GM18951 (cell line): Measurements from ENCODE around the gene PDGFRB.

Source experiments
- POLR2A ChIP-seq: IDR thresholded peaks from 4 replicates; pipeline ENCODE4 v1.6.1; 2011; ENCODE audit warnings: mild to moderate bottlenecking; ENCODE audit not compliant: insufficient read length, insufficient read depth; ENCODE audit errors: extremely low read depth
- in situ Hi-C: fragments of 300-500 bp; cut with MboI; formaldehyde crosslinking; loops from one replicate; pipeline ENCODE4 v1.12.0; 2022; ENCODE audit warnings: low sequenced_read_pairs, mixed read lengths, inconsistent platforms; ENCODE audit not compliant: unreplicated experiment

The PDGFRB gene

DNA sequence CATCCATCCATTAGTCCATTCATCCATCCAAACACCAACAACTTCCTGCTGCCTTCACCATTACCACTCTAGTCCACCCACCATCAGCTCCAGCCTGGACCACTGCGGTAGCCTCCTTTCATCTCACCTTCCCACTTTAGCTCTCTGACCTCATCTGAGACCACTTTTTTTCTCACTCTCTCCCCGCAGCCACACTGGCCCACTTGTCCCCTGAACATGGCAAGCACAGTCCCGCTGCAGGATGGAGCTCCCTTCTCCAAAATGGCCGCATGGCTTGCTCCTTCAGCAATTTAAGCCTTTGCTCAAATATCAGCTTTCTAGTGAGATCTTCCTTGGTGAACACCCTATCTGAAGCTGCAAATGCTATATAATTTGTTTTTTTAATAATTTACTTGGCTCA, 80.4 kb downstream of the PDGFRB start:
- in situ Hi-C loops = no loop called here
- TF ChIP-seq POLR2A = no peak

DNA sequence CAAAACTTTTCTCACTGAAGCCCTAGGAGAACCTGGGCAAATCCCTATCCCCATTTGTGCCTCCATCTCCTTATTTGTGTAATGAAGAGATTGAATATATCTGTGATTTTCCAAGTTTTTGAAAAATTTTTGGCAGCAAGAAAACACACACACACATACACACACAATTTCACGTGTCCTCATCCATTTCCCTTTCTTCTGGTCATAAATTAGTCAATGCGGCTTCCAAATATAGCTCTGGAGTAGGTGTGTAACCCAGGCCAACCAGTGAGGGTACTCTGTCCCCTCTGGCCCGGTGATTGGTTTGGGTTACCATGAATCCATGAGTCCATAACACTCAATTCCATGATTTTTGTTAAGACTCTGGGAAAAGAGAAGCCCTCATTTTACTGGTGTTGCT, 82.0 kb downstream of the PDGFRB start:
- TF ChIP-seq POLR2A = no peak
- in situ Hi-C loops = no loop called here

DNA sequence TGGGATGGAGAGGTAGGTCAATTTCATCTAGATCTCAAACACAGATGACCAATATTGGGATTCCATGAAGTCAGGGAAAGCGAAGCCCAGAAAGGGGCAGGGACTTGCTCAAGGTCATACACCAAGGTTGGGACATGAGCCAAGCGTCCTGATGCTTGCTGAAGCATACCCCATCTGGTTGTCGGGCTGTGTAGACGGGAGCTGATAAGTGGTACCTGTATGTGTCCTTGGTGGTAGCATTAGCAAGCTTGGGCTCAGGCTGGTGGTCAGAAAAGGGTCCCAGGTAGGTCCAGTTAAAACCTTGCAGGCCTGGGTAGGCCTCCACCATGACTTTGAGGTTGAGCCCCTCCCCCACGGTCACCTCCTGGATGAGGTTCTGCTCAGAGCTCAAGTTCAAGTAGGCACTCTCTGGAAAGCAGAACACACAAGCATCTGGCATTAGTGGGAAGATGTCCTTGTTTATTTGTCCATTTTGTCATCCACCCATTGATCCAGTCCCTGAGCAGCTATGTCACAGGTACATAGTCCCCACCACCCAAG, 82.5 kb downstream of the PDGFRB start:
- TF ChIP-seq POLR2A = no peak
- in situ Hi-C loops = no loop called here

DNA sequence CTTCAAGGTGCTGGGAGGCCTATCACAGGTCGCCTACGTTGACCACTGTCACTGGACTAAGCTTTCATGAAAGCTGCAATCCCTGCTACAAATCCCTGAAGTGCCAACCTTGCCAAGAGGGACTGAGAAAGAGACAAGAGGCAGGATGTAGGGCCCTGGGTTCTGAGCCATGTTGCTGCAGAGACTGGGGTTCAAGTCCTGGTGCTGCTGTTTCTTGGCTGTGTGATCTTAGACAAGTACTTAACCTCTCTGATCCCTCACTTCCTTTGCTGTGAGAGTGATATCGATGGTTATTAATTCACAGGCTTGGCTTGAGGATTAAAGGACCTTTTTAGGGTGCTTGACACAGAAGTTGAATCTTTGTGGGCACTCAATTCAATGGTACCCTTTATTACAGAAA, 84.8 kb downstream of the PDGFRB start:
- in situ Hi-C loops = no loop called here
- no peak for TF ChIP-seq POLR2A

DNA sequence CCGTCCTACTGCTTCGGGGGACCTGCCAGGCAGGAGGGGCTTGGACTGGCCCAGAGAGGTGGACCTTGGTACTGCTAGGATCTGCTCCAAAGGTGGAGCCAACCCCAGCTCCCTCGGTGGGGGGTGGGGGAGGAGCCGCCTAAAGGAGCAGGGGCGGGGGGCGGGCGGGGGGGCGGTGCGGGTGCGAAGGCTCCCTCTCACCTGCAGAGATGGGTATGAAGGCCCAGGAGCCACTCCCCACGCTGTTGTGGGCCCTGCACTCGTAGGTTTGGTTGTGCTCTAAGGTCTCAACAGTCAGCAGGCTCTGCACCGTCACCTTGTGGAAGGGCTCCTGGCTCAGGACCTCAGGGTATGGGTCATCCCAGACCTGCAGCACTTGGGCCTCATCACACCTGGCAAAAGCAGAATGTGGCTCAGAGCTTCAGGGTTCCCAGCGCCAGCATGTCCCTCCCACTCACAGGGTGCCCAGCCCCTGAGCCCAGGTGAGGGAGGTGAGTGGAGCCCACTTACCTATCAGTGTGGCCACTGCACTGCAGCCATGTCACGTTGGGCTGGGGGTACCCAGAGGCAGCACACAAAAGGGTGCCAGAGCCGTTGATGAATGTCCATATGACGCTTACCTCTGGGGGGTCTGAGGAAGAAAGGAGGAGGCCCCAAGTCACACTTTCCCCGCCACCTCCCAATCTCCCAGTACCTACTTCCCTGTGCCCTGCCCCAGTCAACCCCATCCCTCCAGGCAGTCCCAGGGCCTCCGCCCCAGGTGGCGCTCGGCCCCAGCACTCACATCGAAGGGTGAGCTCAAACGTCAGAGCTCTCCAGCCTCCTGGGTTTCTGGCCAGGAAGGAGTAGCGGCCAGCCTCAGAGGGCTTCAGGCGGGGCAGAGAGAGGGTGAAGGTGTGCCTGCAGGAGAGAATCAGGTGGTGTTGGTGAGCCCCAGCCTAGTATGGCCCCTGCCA, 85.7 kb downstream of the PDGFRB start:
- in situ Hi-C loops = no loop called here
- TF ChIP-seq POLR2A = no peak

DNA sequence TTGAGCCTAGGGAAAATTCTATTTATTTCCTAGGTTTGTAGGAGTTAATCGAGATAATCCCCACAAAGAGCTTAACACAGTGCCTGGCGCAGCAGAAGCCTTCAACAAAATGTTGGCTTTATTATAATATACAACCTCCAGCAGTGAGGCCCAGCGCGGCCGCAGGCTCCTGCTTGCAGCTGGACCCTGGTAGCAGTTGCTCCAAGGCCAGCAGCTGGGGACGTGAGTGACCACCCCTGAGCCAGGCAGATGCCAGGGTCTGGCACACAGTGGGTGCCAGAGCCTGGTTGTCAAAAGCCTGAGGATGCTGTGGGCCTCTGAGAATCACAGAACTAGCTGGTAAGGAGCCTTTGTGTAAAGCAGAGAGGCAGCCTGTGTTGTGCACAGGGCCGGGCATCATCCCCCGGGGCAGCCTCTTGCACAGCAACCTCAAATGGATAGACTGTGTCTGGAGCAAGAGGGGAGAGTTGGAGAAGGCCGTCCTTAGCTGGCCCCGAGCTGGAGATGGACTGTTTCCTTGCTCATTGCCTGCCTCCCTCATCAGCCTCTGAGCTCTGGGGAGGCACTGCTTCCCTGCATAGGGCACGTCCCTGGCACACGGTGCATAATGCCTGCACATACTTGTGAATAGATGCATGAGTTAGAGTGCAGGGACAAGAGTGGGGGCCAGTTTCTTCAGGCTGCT, 86.5 kb downstream of the PDGFRB start:
- in situ Hi-C loops = no loop called here
- no peak for TF ChIP-seq POLR2A

DNA sequence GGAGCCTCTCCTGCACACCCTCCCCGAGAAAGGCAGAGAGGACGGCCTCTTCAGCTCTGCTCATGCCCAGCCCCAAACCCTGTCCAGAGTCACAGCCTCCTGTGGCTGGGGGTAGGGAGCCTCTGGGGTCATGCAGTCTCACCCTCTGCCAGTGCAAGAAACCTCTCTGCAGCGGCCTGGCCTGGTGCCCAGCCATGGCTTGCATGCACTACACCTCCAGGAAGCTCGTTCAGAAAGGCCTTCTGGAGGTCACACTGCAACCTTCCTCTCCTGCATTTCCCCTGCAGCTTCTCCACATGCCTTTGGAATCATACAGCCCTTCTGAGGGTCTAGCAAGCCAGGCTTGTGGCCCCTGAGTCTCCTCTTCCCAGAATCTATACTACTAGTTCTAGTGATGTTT, 87.2 kb downstream of the PDGFRB start:
- in situ Hi-C loops = no loop called here
- no peak for TF ChIP-seq POLR2A

DNA sequence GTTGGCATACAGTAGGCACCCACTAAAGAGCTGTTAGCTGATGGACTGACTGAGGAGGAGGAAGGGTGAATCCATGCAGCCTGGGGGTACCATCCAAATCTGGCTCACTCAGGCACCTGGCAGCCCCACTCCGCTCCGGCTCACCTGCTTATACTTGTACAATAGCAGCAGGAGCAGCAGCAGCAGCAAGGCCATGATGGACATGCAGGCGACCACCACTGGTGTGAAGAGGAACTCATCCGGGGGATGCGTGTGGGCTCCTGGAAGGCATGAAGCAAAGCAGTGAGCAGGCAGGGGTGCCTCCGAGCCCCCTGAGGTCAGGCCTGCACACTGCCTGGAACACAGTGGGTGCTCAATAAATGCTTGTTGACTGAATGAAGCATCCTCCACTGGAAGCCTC, 87.6 kb downstream of the PDGFRB start:
- no peak for TF ChIP-seq POLR2A
- in situ Hi-C loops = no loop called here

DNA sequence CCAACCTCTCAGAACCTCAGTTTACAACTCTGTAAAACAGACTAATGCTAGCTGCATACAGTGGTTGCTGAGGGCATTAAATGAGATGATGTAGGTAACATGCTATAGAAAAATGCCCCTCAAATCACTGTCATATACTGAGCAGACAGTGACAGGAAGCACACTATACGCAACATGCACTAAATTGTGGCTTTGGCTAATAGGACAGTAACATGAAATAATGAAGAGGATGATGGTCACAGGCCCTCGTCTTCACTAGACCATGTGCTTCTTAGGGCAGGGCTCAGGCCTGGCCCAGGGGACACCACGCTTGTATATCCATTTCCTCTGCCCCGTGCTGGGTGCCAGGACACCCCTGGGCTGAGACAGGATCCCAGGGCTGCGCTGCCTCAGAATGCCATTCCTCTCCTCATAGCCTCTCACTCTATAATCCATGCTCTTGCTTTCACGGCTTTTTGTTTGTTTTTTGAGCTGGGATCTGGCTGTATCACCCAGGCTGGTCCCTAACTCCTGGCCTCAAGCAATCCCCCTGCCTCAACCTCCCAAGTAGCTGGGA, 88.2 kb downstream of the PDGFRB start:
- in situ Hi-C loops = no loop called here
- no peak for TF ChIP-seq POLR2A

DNA sequence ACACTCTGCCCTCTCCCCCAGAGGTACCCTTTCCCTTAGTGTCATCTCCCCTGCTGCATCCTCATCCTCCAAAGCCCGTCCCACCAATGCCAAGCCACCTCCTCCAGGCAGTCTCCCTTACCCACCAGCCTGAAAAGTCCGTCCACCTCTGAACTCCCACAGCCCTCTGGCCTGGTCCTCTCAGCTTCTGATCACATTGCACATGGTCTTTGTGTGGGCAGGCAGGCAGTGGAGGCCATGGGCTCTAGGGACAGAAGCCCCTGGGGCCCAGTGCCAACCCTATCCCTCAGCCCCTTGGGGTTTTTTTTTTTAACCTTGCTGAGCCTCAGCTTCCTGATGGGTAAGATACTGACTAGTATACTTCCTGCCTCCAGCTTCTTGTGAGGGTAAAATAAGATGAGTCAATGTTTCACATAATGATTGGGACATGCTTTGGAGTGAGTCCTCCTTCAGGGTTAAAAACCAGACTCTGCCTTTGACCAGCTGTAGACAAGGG, 88.7 kb downstream of the PDGFRB start:
- no peak for TF ChIP-seq POLR2A
- in situ Hi-C loops = no loop called here

DNA sequence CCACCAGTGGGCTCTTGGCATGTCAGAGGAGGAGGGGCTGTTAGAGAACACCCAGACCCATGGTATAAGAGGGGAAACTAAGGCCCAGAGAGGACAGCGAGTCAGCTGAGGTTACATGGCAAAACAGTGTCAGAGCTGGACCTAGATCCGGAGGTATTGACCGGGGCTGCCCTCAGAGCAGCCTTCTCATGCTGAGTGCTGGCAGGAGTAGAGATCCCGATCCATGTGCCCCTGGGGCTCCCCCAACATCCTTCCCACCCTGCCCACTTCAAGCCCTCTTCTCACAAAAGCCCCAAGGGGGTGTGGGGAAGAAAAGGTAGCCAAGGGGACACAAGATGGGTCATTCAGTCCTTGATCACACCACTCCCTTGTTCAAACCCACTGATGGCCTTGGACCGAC, 89.2 kb downstream of the PDGFRB start:
- in situ Hi-C loops = no loop called here
- no peak for TF ChIP-seq POLR2A

DNA sequence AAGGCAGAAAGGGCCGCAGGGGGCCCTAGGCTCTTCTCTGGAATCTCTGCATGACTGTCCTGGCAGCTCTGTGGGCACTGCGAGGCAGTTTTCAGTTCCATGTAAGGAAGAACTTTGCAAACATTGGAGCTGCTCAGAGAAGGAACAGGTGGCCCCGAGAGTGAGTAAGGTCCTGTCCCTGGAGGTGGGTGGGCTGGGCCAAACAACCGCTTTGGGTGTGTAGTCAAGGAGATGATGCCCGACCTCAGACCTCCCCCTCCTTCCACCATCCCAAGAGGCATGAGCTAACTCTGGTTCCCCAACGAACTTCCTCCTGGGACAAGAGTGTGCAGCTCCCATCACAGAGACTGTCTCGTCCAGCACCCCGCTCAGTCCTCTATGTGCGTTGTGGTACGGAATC, 89.8 kb downstream of the PDGFRB start:
- TF ChIP-seq POLR2A = no peak
- in situ Hi-C loops = no loop called here

DNA sequence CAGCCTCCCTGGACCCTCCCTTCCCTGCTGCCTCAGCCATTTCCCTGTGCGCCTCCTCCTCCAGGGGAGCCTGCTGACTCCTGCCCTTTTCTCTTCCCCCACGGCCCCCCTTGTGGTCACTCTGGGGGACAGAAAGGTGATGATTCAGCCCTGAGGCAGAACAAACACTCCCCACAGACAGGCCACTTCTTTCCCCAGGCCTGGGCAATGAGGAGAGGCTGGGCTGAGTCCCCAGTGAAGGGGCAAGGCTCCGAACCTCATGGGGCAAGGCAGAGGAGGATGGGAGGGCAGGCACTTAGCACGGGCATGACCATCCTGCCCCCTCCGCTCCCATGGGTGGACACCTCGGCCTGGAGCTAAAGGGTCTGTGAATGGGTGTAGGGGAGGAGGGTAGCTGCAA, 90.3 kb downstream of the PDGFRB start:
- TF ChIP-seq POLR2A = no peak
- in situ Hi-C loops = no loop called here

DNA sequence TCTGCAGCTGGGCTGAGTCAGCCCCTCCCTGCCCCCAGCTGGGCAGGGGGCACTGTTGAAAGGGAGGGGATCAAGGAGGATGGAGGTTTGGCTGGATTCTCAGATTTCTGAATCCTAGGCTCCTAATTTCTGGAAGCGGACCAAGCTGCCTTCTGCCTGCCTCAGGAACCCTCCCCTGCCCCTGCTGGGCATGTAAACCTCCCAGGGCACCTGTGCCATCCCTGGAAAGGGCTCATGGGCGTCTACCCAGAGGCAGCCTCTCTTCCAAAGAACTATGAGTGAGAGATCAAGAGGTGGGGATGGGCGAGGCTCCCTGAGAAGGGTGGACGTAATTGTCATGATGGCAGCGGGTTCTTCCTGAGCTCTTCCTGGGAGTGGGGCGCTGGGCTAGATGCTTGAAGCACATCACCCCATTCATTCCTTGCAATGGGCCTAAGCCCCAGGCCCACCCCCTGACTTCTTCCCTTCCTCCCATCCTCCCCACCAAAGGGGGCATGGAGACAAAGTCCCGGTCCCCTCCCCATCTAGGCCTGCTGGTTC, 90.9 kb downstream of the PDGFRB start:
- no peak for TF ChIP-seq POLR2A
- in situ Hi-C loops = no loop called here
